Neutrophil (primary cell): Measurements from ENCODE around the gene KBTBD13.

Source experiments
- H3K27ac ChIP-seq: fragments of 200-600 bp; sonication (generic); 2 replicates; pipeline ENCODE4 v1.5.1; 2016; ENCODE audit warnings: mild to moderate bottlenecking, moderate library complexity
- H3K27me3 ChIP-seq: fragments of 200-600 bp; sonication (generic); 2 replicates; pipeline ENCODE4 v1.6.0; 2016; ENCODE audit warnings: mild to moderate bottlenecking
- H3K36me3 ChIP-seq: fragments of 200-600 bp; sonication (generic); 2 replicates; pipeline ENCODE4 v1.5.1; 2017
- H3K4me1 ChIP-seq, 2 experiments: fragments of 200-600 bp in 1 of 2; sonication (generic) in 1 of 2; 1 replicate in 1 of 2; 2 replicates in 1 of 2; pipeline versions ENCODE4 v1.5.1 to v1.6.1; 2013 to 2016; ENCODE audit warnings: low read depth in 1 of 2, low read length in 1 of 2, mild to moderate bottlenecking in 1 of 2, moderate library complexity in 1 of 2; ENCODE audit not compliant: control insufficient read depth in 1 of 2, insufficient read depth in 1 of 2
- H3K4me3 ChIP-seq, 2 experiments: fragments of 200-600 bp in 1 of 2; sonication (generic) in 1 of 2; 1 replicate in 1 of 2; 2 replicates in 1 of 2; pipeline ENCODE4 v1.5.1; 2013 to 2016; ENCODE audit warnings: low read depth in 1 of 2, low read length in 1 of 2, mild to moderate bottlenecking in 1 of 2, moderate library complexity in 1 of 2
- H3K9me3 ChIP-seq: fragments of 200-600 bp; sonication (generic); 2 replicates; pipeline ENCODE4 v1.5.1; 2016
- TF ChIP-seq, protein P1 (sequence below): fragments of 200-600 bp; sonication (generic); IDR thresholded peaks from 2 replicates; pipeline ENCODE4 v1.5.1; 2016; ENCODE audit warnings: antibody characterized with exemption

Gene KBTBD13

GRCh38 chr15:65079580-65079979 lies 3.0 kb downstream of the KBTBD13 start:
- H3K27ac ChIP-seq = no peak overlapping the region
- H3K4me3 ChIP-seq = no peak overlapping the region
- TF ChIP-seq, protein P1, sequence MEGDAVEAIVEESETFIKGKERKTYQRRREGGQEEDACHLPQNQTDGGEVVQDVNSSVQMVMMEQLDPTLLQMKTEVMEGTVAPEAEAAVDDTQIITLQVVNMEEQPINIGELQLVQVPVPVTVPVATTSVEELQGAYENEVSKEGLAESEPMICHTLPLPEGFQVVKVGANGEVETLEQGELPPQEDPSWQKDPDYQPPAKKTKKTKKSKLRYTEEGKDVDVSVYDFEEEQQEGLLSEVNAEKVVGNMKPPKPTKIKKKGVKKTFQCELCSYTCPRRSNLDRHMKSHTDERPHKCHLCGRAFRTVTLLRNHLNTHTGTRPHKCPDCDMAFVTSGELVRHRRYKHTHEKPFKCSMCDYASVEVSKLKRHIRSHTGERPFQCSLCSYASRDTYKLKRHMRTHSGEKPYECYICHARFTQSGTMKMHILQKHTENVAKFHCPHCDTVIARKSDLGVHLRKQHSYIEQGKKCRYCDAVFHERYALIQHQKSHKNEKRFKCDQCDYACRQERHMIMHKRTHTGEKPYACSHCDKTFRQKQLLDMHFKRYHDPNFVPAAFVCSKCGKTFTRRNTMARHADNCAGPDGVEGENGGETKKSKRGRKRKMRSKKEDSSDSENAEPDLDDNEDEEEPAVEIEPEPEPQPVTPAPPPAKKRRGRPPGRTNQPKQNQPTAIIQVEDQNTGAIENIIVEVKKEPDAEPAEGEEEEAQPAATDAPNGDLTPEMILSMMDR = no peak
- no peaks in the 10 kb centered on the region for H3K36me3 ChIP-seq
- H3K27me3 ChIP-seq = peaks cover 95% of the 10 kb centered on the region
- H3K9me3 ChIP-seq = no peaks in the 10 kb centered on the region
- peaks cover 0 to 4% of the 10 kb centered on the region in 2 experiments for H3K4me1 ChIP-seq

DNA sequence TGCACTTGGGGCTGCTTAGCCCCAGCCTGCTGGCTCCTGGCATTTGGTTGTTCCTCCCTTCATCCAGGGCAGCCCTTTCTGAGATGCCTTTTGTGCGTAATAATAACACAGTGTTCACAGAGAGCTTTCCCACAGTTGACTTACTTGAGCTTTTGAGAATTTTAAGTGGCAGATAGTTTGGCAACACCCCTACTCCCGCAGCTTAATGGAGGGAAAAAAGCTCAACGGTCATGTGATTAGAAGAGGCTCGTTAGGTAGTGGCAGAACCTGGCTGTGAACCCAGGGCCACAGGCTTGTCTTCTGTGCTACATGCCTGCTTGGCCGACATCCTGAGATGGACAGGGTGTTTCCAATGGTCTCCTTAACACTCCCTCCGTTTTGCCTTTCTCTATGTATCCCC lies 4.7 kb downstream of the KBTBD13 start:
- H3K9me3 ChIP-seq = no peaks in the 10 kb centered on the region
- H3K36me3 ChIP-seq = no peaks in the 10 kb centered on the region
- H3K27ac ChIP-seq = no peak overlapping the region
- peaks cover 91% of the 10 kb centered on the region for H3K27me3 ChIP-seq
- H3K4me1 ChIP-seq = peaks cover 0 to 4% of the 10 kb centered on the region in 2 experiments
- H3K4me3 ChIP-seq = no peak overlapping the region
- TF ChIP-seq, protein P1 = no peak

DNA sequence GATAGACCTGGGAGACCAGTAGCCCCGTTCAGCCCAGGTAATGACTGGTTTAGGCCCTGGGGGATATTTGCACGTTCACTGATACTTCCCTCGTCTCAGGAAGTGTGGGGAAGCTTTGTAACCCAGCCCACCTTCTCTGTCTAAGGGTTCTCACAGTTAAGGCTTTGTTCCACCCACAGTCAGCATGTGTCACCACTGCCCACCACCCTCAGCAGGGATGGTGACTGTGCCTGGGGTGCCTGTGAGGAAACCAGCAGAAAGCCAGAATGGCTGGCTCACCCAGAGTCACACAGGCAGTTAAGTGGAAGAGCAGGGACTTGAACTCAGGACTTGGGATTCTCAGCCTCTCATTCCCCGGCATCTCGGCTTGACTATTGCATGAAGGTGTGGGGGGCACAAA lies 5.2 kb downstream of the KBTBD13 start:
- Histone ChIP-seq H3K4me3 (no peak overlapping the region), H3K9me3 (no peaks in the 10 kb centered on the region), H3K36me3 (no peaks in the 10 kb centered on the region), H3K27me3 (peaks cover 86% of the 10 kb centered on the region), H3K4me1 (peaks cover 0 to 4% of the 10 kb centered on the region in 2 experiments), H3K27ac (no peak overlapping the region)
- TF ChIP-seq, protein P1 = no peak

GRCh38 chr15:65082303-65082953 lies 5.9 kb downstream of the KBTBD13 start:
- Histone ChIP-seq H3K4me1 (peaks cover 0 to 4% of the 10 kb centered on the region in 2 experiments), H3K36me3 (no peaks in the 10 kb centered on the region), H3K4me3 (no peak overlapping the region), H3K27me3 (peaks cover 84% of the 10 kb centered on the region), H3K27ac (no peak overlapping the region), H3K9me3 (no peaks in the 10 kb centered on the region)
- TF ChIP-seq, protein P1 = no peak

DNA sequence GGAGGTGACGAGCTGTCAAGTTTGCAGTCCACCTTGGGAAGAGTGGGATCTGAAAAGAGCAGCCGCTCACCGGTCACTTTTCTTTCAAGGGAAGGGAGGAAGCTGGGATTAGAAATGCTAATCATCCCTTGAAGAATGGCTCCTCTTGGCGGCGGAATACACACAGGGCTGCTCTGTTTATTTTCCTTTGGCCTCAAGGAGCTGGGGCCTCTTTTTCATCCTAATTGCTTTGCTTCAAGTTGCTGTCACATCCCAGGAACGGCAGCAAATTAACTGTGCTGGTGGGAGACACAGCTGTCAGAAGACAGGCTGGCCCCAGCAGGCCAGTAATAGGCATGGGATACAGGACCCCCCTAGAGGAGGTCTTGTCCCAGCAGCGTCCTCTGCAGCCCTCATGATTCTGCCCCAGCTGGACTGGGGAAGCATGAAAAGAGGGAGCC lies 6.7 kb downstream of the KBTBD13 start:
- Histone ChIP-seq H3K9me3 (no peaks in the 10 kb centered on the region), H3K36me3 (no peaks in the 10 kb centered on the region), H3K27ac (no peak overlapping the region), H3K4me1 (no peaks in the 10 kb centered on the region), H3K4me3 (no peak overlapping the region), H3K27me3 (peaks cover 76% of the 10 kb centered on the region)
- TF ChIP-seq, protein P1 = no peak
